Measurements from ENCODE around the gene IGF1.
A peak's percentile ranks its signal among the peaks of the same experiment; 100 is the strongest.

IGF1 gene

GRCh38 chr12:102483466-102483865, 3.1 kb upstream of the IGF1 start:
- H3K9me3 ChIP-seq, result no peaks in the 10 kb centered on the region
- H3K4me3 ChIP-seq, result no peak overlapping the region
- no peaks in the 10 kb centered on the region for H3K36me3 ChIP-seq (replicated peaks)
- peaks cover 18% of the 10 kb centered on the region for H3K27me3 ChIP-seq (ENCODE audit: low read depth)
- no peaks in the 10 kb centered on the region for H3K4me1 ChIP-seq
- DNase-seq (ENCODE audit: low spot score in 2 of 2), result no peak
- in situ Hi-C loops (cut with MboI; ENCODE audit: low sequenced_read_pairs), result loop anchor here (25.0 kb wide), 1 partner anchor 546 kb away; no protein-coding TSS in a partner anchor

GRCh38 chr12:102481705-102482425, 1.5 kb upstream of the IGF1 start:
- in situ Hi-C loops (cut with MboI; ENCODE audit: low sequenced_read_pairs), result loop anchor here (25.0 kb wide), 1 partner anchor 545 kb away; no protein-coding TSS in a partner anchor

DNA sequence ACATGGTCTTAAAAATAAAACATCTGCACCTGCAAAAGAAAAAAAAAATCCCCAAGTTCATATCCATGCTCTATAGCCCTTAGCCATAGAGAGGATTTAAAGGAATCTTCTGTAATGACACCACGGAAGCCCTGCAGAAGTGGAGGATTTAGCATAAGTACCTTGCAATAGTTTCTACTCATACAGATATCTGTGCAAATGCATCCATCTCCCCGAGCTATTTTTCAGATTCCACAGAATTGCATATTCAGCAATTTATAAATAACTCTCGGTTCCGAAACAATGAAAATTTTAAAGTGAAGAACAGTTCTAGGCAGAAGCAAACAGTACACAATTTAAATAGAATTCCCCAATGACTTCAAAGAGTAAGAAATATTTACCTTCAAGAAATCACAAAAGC, 424 bp downstream of the IGF1 start:
- H3K36me3 ChIP-seq (replicated peaks), result no peaks in the 10 kb centered on the region
- H3K27me3 ChIP-seq (ENCODE audit: low read depth), result peaks cover 11% of the 10 kb centered on the region
- in situ Hi-C loops (cut with MboI; ENCODE audit: low sequenced_read_pairs), result loop anchor here (25.0 kb wide), 1 partner anchor 543 kb away; no protein-coding TSS in a partner anchor
- H3K9me3 ChIP-seq, result no peaks in the 10 kb centered on the region
- no peak overlapping the region for H3K4me3 ChIP-seq
- DNase-seq (ENCODE audit: low spot score in 2 of 2), result no peak
- no peaks in the 10 kb centered on the region for H3K4me1 ChIP-seq

More at GRCh38 chr12:102481705-102482425, 1.5 kb upstream of the IGF1 start:
- no peaks in the 10 kb centered on the region for H3K36me3 ChIP-seq (replicated peaks)
- H3K9me3 ChIP-seq, result no peaks in the 10 kb centered on the region
- peaks cover 18% of the 10 kb centered on the region for H3K27me3 ChIP-seq (ENCODE audit: low read depth)
- H3K4me3 ChIP-seq, result no peak overlapping the region
- no peak for DNase-seq (ENCODE audit: low spot score in 2 of 2)
- no peaks in the 10 kb centered on the region for H3K4me1 ChIP-seq

DNA sequence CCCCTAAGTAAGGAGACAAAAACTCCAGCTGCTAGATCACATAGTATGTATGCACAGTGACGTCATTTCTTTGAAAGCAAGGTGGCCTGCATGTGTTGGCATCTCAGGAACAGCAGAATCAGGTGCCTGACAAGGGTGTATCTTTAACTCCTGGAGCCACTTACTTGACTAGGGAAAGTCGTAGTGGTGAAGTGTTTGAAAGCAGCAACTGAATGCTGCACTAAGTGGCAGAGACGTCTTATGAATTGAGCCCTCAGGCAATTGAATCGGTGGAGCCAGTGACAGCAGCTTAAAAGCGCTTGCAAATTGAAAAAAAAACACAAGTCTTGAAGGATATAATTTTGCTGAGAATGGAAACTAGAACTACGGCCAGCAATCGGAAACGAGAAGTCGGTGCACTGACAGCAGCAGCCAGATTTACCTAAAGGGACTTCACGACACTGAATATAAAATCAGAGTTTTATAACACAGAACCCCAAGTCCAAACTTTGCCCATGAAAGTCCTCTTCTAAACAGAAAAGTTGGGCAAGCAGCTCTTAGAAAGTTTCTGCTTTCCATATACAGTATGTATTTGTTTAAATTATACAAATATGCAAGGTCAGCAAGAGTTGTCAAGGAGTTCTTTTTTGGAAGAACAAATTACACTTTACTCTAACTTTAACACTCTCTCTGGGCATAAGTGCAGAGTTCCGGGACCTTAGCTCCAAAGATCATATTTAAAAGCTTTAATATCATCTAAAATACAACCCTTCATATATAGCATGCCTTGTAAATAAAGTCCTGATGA, 1.1 kb downstream of the IGF1 start:
- DNase-seq (ENCODE audit: low spot score in 2 of 2), result peak in 1 of 2 experiments; percentile 9
- H3K36me3 ChIP-seq (replicated peaks), result no peaks in the 10 kb centered on the region
- H3K9me3 ChIP-seq, result no peaks in the 10 kb centered on the region
- in situ Hi-C loops (cut with MboI; ENCODE audit: low sequenced_read_pairs), result loop anchor here (25.0 kb wide), 1 partner anchor 542 kb away; no protein-coding TSS in a partner anchor
- H3K4me1 ChIP-seq, result no peaks in the 10 kb centered on the region
- H3K4me3 ChIP-seq, result no peak overlapping the region
- H3K27me3 ChIP-seq (ENCODE audit: low read depth), result peaks cover 10% of the 10 kb centered on the region

DNA sequence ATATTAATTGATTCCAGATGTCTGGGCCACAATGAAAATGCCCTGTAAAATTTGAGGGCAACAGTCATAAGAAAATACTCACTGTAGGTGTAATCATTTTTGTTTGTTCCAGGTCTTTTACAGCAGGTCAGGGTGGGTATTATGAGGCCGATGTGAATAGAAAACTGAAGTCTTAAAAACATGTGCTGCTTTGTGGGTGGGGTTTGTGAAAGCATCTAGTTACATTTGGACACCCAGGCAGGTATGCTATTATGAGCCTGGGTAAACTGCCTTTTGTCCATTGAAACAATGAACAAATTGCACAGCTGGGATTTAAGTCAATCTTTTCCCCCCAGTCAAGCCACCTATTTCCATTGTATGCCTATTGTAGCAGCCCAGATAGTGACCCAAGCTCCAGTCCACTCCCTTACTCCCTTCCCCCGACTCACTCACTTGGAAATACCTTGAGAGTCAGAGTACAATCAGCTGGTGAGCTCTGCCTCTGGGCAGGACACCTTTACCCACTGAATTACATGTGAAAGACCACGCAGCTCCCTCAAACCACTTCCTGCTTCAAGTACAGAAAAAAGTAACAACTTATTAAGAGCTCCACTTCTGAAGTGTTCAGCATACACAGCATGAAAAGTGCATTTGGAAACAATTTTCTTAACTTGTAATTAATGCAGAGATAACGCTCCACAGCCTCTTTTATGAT, 1.8 kb downstream of the IGF1 start:
- Histone ChIP-seq H3K27me3 (ENCODE audit: low read depth) (peaks cover 10% of the 10 kb centered on the region), H3K4me3 (no peak overlapping the region), H3K36me3 (replicated peaks) (no peaks in the 10 kb centered on the region), H3K4me1 (no peaks in the 10 kb centered on the region), H3K9me3 (no peaks in the 10 kb centered on the region)
- DNase-seq (ENCODE audit: low spot score in 2 of 2), result no peak
- in situ Hi-C loops (cut with MboI; ENCODE audit: low sequenced_read_pairs), result loop anchor here (25.0 kb wide), 1 partner anchor 541 kb away; no protein-coding TSS in a partner anchor

DNA sequence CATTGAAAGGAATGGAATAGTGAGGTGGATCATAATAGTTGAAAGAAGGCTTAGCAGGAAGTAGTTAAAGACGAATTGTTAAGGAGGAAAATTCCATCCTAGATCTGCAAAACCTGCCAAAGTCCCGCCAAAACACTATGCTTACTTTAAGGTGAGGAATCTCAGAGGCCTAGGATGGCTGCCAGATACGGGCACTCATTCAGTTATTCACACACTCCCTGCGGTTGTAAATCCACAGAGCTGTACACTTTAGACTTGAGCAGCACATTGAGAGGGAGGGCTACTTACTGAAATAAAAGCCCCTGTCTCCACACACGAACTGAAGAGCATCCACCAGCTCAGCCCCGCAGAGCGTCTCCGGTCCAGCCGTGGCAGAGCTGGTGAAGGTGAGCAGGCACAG, 5.0 kb downstream of the IGF1 start:
- Histone ChIP-seq H3K9me3 (no peaks in the 10 kb centered on the region), H3K4me3 (no peak overlapping the region), H3K36me3 (replicated peaks) (no peaks in the 10 kb centered on the region), H3K4me1 (no peaks in the 10 kb centered on the region), H3K27me3 (ENCODE audit: low read depth) (peaks cover 9% of the 10 kb centered on the region)
- in situ Hi-C loops (cut with MboI; ENCODE audit: low sequenced_read_pairs), result loop anchor here (25.0 kb wide), 1 partner anchor 538 kb away; no protein-coding TSS in a partner anchor
- no peak for DNase-seq (ENCODE audit: low spot score in 2 of 2)

DNA sequence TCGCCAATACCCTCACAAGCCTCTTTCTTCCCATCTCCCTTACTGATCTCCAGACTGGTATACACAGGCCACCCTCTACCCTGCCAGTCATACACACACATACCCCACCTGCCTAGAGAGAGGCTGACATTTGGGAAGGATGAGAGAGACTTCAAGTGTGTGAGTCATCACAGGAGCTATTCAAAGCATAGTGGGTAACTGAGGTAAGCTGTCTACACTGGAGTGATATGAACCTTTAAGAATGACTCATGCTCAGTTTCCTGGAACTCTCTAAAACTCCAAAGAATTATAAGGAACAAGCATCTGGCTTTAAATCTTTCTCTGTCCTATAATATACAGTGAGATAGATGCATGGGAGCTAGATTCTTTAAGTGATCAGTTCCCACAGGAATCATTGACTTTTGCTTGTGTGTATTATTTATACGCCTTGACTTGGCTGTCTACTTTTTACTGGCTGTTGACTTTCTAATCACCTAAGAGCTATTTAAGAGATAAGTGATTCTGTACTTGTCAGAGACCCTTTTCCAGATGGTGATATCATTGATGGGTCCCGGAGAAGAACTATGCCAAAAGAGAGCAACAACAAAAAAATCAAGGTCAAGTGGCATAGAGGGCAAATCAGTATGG, 5.8 kb downstream of the IGF1 start:
- H3K36me3 ChIP-seq (replicated peaks), result no peaks in the 10 kb centered on the region
- H3K9me3 ChIP-seq, result no peaks in the 10 kb centered on the region
- H3K4me1 ChIP-seq, result no peaks in the 10 kb centered on the region
- in situ Hi-C loops (cut with MboI; ENCODE audit: low sequenced_read_pairs), result loop anchor here (25.0 kb wide), 1 partner anchor 537 kb away; no protein-coding TSS in a partner anchor
- H3K4me3 ChIP-seq, result no peak overlapping the region
- no peak for DNase-seq (ENCODE audit: low spot score in 2 of 2)
- H3K27me3 ChIP-seq (ENCODE audit: low read depth), result peaks cover 2% of the 10 kb centered on the region; the same call in 1 of the 2 replicates

DNA sequence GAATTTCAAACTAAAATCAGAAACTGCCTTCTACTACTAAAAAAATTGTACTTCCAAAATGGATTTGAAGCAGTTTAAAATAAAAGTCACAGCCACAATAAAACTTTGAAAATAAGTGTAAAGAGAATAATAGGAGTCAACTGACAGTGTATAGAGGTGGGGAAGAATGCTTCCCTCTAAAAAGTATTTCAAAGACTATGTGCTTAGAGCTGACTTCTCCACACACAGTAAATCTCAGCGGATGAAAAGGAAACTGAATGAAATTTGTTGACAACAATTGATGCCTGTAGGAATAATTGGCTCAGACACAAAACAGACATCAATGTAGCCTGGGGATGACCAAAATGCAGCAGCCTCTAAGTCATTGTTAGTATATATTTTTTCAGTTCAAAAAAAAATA, 7.9 kb downstream of the IGF1 start:
- in situ Hi-C loops (cut with MboI; ENCODE audit: low sequenced_read_pairs), result no loop called here
- Histone ChIP-seq H3K4me3 (no peak overlapping the region), H3K36me3 (replicated peaks) (no peaks in the 10 kb centered on the region), H3K9me3 (no peaks in the 10 kb centered on the region), H3K27me3 (ENCODE audit: low read depth) (no peaks in the 10 kb centered on the region), H3K4me1 (no peaks in the 10 kb centered on the region)
- no peak for DNase-seq (ENCODE audit: low spot score in 2 of 2)

DNA sequence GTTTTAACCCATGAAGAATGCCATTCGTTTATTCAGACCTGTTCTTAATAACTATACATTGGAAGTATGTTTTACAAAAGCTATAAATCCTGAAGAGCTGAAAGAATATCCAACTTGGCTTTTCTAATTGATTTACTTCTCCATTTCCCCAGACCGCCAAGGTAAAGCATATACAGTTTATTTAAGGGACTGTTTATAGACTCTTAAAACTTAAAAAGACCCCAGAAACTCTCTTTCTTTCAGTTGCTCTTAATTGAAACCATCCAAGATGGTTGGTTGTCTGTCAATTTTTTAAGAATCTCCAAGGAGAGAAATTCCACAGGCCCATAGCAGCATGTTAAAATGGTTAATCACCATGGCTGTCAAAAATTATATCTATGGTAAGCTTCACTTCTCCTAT, 8.8 kb downstream of the IGF1 start:
- no peaks in the 10 kb centered on the region for H3K9me3 ChIP-seq
- DNase-seq (ENCODE audit: low spot score in 2 of 2), result no peak
- H3K36me3 ChIP-seq (replicated peaks), result no peaks in the 10 kb centered on the region
- H3K27me3 ChIP-seq (ENCODE audit: low read depth), result no peaks in the 10 kb centered on the region
- in situ Hi-C loops (cut with MboI; ENCODE audit: low sequenced_read_pairs), result no loop called here
- H3K4me3 ChIP-seq, result no peak overlapping the region
- no peaks in the 10 kb centered on the region for H3K4me1 ChIP-seq

- no peaks in the 10 kb centered on the region for H3K36me3 ChIP-seq (replicated peaks)
- in situ Hi-C loops (cut with MboI; ENCODE audit: low sequenced_read_pairs), result no loop called here
- no peaks in the 10 kb centered on the region for H3K27me3 ChIP-seq (ENCODE audit: low read depth)
- no peak overlapping the region for H3K4me3 ChIP-seq
- H3K4me1 ChIP-seq, result no peaks in the 10 kb centered on the region
- DNase-seq (ENCODE audit: low spot score in 2 of 2), result no peak
- H3K9me3 ChIP-seq, result no peaks in the 10 kb centered on the region
These were observed 9.4 kb downstream of the IGF1 start for GRCh38 chr12:102470945-102471344.

DNA sequence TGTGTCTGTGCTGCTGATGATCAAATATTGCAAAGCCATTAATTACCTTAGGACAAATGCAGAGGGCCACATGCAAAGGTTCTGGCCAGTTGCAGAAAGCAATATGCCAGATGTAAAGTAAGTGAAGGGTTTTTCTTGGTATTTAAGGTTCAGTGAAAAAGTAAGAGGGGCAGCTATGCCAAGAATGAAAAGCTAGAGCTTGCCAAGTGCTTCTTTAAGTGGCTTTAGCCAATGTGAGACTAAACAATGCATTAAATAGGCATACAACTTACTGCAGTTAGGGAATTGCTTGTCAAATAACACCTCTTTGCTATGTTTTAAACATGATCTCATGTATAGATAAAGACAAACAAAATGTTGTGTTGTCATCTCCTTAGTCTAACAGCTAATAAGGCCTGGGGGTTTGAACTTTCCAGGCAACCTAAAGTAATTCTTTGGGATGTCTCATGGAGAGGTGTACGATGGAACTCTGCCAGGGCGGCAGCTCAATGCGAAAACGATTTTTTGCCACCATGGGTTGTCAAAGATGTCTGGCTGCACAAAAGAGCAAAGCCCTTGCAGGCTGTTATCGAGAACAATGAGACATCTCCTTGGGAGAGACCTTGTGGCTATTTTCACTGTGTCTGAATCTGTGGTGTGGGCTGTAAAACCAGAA, 12.0 kb downstream of the IGF1 start:
- no peaks in the 10 kb centered on the region for H3K36me3 ChIP-seq (replicated peaks)
- H3K4me1 ChIP-seq, result no peaks in the 10 kb centered on the region
- no peak for DNase-seq (ENCODE audit: low spot score in 2 of 2)
- no peak overlapping the region for H3K4me3 ChIP-seq
- in situ Hi-C loops (cut with MboI; ENCODE audit: low sequenced_read_pairs), result no loop called here
- no peaks in the 10 kb centered on the region for H3K9me3 ChIP-seq
- H3K27me3 ChIP-seq (ENCODE audit: low read depth), result 0 out of 2 replicates have a peak, but pooled peaks cover 2% of the 10 kb centered on the region

- Histone ChIP-seq H3K36me3 (replicated peaks) (no peaks in the 10 kb centered on the region), H3K9me3 (no peaks in the 10 kb centered on the region), H3K4me1 (no peaks in the 10 kb centered on the region), H3K27me3 (ENCODE audit: low read depth) (0 out of 2 replicates have a peak, but pooled peaks cover 2% of the 10 kb centered on the region), H3K4me3 (no peak overlapping the region)
- DNase-seq (ENCODE audit: low spot score in 2 of 2), result no peak
- in situ Hi-C loops (cut with MboI; ENCODE audit: low sequenced_read_pairs), result no loop called here
These were observed 14.4 kb downstream of the IGF1 start for GRCh38 chr12:102465762-102466560.

Measured in HAP-1 (cell line).